Astrocyte of the cerebellum (primary cell): ENCODE results near the gene SHTN1.

Experiments
- DNase-seq: peaks from one replicate; pipeline ENCODE4 v3.0.0-alpha.2; 2011; ENCODE audit warnings: low read depth
- H3K4me3 ChIP-seq: 2 replicates; pipeline ENCODE4 v1.5.1; 2011; ENCODE audit warnings: mild to moderate bottlenecking, low read depth, low read length, moderate library complexity
- CTCF ChIP-seq: IDR thresholded peaks from 2 replicates; pipeline ENCODE4 v1.5.1; 2012; ENCODE audit warnings: low read length, low read depth, moderate library complexity, mild to moderate bottlenecking; ENCODE audit errors: missing control alignments
- in situ Hi-C: cut with HindIII; loops from 2 replicates; pipeline ENCODE4 v1.10.0; 2017; ENCODE audit warnings: low sequenced_read_pairs

SHTN1 gene

DNA sequence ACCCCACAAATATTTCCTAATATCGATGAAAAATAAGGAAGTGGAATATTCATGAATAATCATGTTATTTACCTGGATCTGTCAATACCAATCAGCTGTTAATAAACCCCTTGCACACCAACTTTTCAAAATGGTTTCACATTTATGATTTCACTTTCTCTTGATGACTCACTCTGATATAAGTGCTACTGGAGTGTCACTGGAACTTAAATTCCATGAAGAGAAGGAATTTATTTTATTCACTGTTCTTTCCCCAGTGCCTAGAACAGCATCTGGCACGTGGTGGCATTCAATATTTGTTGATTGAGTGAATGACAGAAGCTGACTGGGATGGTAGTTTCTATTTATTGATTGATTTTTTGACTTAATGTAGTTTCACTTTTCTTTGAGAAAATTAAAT is 159.2 kb downstream of the SHTN1 start:
- no peak for DNase-seq
- no peak for TF ChIP-seq CTCF
- in situ Hi-C loops, result no loop called here
- no peak overlapping the region for H3K4me3 ChIP-seq

- no peak for TF ChIP-seq CTCF
- in situ Hi-C loops, result no loop called here
- DNase-seq, result no peak
- H3K4me3 ChIP-seq, result no peak overlapping the region
Observed at GRCh38 chr10:116840389-116841075, 164.5 kb downstream of the SHTN1 start.

- no peak for DNase-seq
- in situ Hi-C loops, result no loop called here
- no peak overlapping the region for H3K4me3 ChIP-seq
- TF ChIP-seq CTCF, result no peak
Observed at GRCh38 chr10:116838143-116838725, 166.8 kb downstream of the SHTN1 start.

GRCh38 chr10:116836902-116837523 is 168.0 kb downstream of the SHTN1 start:
- H3K4me3 ChIP-seq, result no peak overlapping the region
- no peak for DNase-seq
- peak; percentile 36 for TF ChIP-seq CTCF
- in situ Hi-C loops, result no loop called here

- TF ChIP-seq CTCF, result no peak
- no peak overlapping the region for H3K4me3 ChIP-seq
- no peak for DNase-seq
- in situ Hi-C loops, result no loop called here
Observed at GRCh38 chr10:116836083-116836482, 168.9 kb downstream of the SHTN1 start.

DNA sequence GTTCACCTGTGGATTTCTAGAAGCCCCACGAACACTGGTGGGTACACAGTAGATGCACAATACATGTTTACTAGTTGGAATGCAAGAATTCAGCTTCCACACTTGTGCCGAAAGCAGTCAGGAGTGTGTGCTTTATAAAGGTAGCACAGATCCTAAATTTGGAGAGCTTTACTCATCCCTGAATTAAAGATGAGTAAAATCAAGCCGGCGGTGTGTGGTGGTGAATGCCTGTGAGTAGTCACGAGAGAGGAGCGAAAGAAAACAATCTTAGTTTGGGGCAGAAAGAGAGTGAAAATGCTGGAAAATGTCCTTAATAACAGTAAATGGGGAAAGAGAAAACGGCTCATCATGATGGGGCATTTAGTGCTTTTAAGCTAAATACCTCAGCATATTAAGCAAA is 169.3 kb downstream of the SHTN1 start:
- no peak for TF ChIP-seq CTCF
- in situ Hi-C loops, result no loop called here
- H3K4me3 ChIP-seq, result no peak overlapping the region
- no peak for DNase-seq
